Liver (tissue), 9 donors: Measurements from ENCODE around the gene ETNK1. TPM values are rescaled to one million over a fixed set of nuclear protein-coding genes. Genes with fewer than 3 reads are reported as not detected.
"Not testable (repeated sequence)": the region's sequence is repeated elsewhere in the genome, so short reads cannot be mapped to it uniquely, and the experiment has no call there.

Source experiments
- DNase-seq: peaks from one replicate; pipeline ENCODE4 v3.0.0-alpha.2; 2017; ENCODE audit warnings: low spot score
- H3K27ac ChIP-seq, 2 donors: one replicate each; pipeline ENCODE4 v1.7.0; 2013; ENCODE audit warnings: inconsistent platforms in 2 of 2, low read length in 2 of 2, control low read depth in 1 of 2, low read depth in 1 of 2, mild to moderate bottlenecking in 1 of 2
- H3K27me3 ChIP-seq, 4 donors: one replicate each; pipeline versions ENCODE4 v1.6.1 to v1.7.0; 2013; ENCODE audit warnings: low read length in 3 of 4, inconsistent platforms in 1 of 4, mild to moderate bottlenecking in 1 of 4, moderate library complexity in 1 of 4; ENCODE audit not compliant: control insufficient read depth in 4 of 4, insufficient read depth in 4 of 4
- H3K36me3 ChIP-seq, 4 donors: one replicate each; pipeline versions ENCODE4 v1.6.1 to v1.7.0; 2013; ENCODE audit warnings: low read length in 3 of 4, mild to moderate bottlenecking in 3 of 4, low read depth in 1 of 4, moderate library complexity in 1 of 4; ENCODE audit not compliant: control insufficient read depth in 4 of 4, insufficient read depth in 3 of 4
- H3K4me1 ChIP-seq, 4 donors: one replicate each; pipeline versions ENCODE4 v1.6.1 to v1.7.0; 2013; ENCODE audit warnings: low read length in 3 of 4, mild to moderate bottlenecking in 3 of 4, moderate library complexity in 1 of 4; ENCODE audit not compliant: control insufficient read depth in 4 of 4, insufficient read depth in 4 of 4
- H3K4me3 ChIP-seq, 3 donors: one replicate each; pipeline versions ENCODE4 v1.6.1 to v1.7.0; 2013; ENCODE audit warnings: low read length in 3 of 3, control low read depth in 1 of 3, low read depth in 1 of 3, mild to moderate bottlenecking in 1 of 3
- H3K9ac ChIP-seq, 2 donors: one replicate each; pipeline ENCODE4 v1.7.0; 2013; ENCODE audit warnings: low read length in 2 of 2, mild to moderate bottlenecking in 2 of 2, moderate library complexity in 2 of 2, control low read depth in 1 of 2, low read depth in 1 of 2
- H3K9me3 ChIP-seq, 4 donors: one replicate each; pipeline versions ENCODE4 v1.6.1 to v1.7.0; 2013; ENCODE audit warnings: low read length in 3 of 4; ENCODE audit not compliant: control insufficient read depth in 4 of 4
- EGR1 ChIP-seq, 2 donors: IDR thresholded peaks; 2 replicates each; pipeline ENCODE4 v1.6.1; 2016 to 2018; ENCODE audit warnings: antibody characterized with exemption in 2 of 2, low read depth in 2 of 2
- HNF4A ChIP-seq, 2 donors: conservative IDR thresholded peaks; 2 replicates each; pipeline ENCODE4 v1.6.1; 2016; ENCODE audit warnings: antibody characterized with exemption in 2 of 2, mild to moderate bottlenecking in 2 of 2
- HNF4G ChIP-seq: IDR thresholded peaks from 2 replicates; pipeline ENCODE4 v1.6.1; 2016; ENCODE audit warnings: antibody characterized with exemption
- MAX ChIP-seq: IDR thresholded peaks from 2 replicates; pipeline ENCODE4 v1.6.1; 2016; ENCODE audit warnings: antibody characterized with exemption
- NR2F2 ChIP-seq: IDR thresholded peaks from 2 replicates; pipeline ENCODE4 v1.6.1; 2016; ENCODE audit warnings: antibody characterized with exemption
- RAD21 ChIP-seq, 2 donors: IDR thresholded peaks; 2 replicates each; pipeline ENCODE4 v1.6.1; 2016; ENCODE audit warnings: antibody characterized with exemption in 2 of 2, mild to moderate bottlenecking in 2 of 2
- REST ChIP-seq: IDR thresholded peaks from 2 replicates; pipeline ENCODE4 v1.6.1; 2016; ENCODE audit warnings: antibody characterized with exemption, mild to moderate bottlenecking
- RXRA ChIP-seq, 2 donors: IDR thresholded peaks; 2 replicates each; pipeline ENCODE4 v1.6.1; 2017 to 2018; ENCODE audit warnings: antibody characterized with exemption in 2 of 2, mild to moderate bottlenecking in 1 of 2
- SP1 ChIP-seq: IDR thresholded peaks from 2 replicates; pipeline ENCODE4 v1.6.1; 2018; ENCODE audit warnings: antibody characterized with exemption, mild to moderate bottlenecking
- TAF1 ChIP-seq: conservative IDR thresholded peaks from 2 replicates; pipeline ENCODE4 v1.6.1; 2016; ENCODE audit warnings: antibody characterized with exemption, mild to moderate bottlenecking
- ZBTB33 ChIP-seq: IDR thresholded peaks from 2 replicates; pipeline ENCODE4 v1.6.1; 2016; ENCODE audit warnings: antibody characterized with exemption
- whole genome bisulfite sequencing: extraction: QIAGEN DNeasy Blood & Tissue Kit; methylation state at CpG from one replicate; pipeline ENCODE4 v1.1.7; 2013; 5-methylcytosine and 5-hydroxymethylcytosine counted together
- polyA plus RNA-seq, 2 donors: library from polyadenylated mRNA; stranded (reverse) in 1 of 2; unstranded in 1 of 2; fragments of 200-250 nt in 1 of 2; fragments of >200 nt in 1 of 2; fragmentation: Nextera tagmentation in 1 of 2; extraction: Ambion mirVana in 1 of 2; gene quantifications; one replicate each; pipeline versions ENCODE4 v1.2.1 to v1.2.3, GENCODE V29; 2013 to 2015
- total RNA-seq, 2 donors: library from RNA; depleted of rRNA; stranded (reverse); fragments of >200 nt; gene quantifications; one replicate each; pipeline ENCODE4 v1.2.3, GENCODE V29; 2014
- donor health status: healthy.
- donor health status: healthy.
- donor health status: healthy.
- donor health status: healthy.
- donor health status: healthy.

The ETNK1 gene
- total and polyA plus RNA-seq, 4 donors, result 15.6 to 51.4 (median 27.0) TPM

GRCh38 chr12:22588817-22589216 lies 36.2 kb upstream of the ETNK1 start:
- H3K4me1 ChIP-seq, result peaks cover 0 to 1% (median 0%) of the 10 kb centered on the region in 4 donors
- H3K27ac ChIP-seq, result no peak overlapping the region
- no peak for DNase-seq
- no peaks in the 10 kb centered on the region for H3K27me3 ChIP-seq
- H3K9me3 ChIP-seq, result no peaks in the 10 kb centered on the region
- no peaks in the 10 kb centered on the region for H3K36me3 ChIP-seq
- no peak overlapping the region for H3K4me3 ChIP-seq
- 64% methylated on average over 4 of the region's 4 CpGs for WGBS
- no peak for TF ChIP-seq ZBTB33
- no peak for TF ChIP-seq EGR1 (IDR thresholded peaks at IDR 0.05; ENCODE audit: low read depth in 2 of 2)
- TF ChIP-seq MAX, result no peak
- no peak for TF ChIP-seq HNF4G
- no peak for TF ChIP-seq RAD21 (IDR thresholded peaks at IDR 0.05)
- no peak for TF ChIP-seq TAF1
- no peak overlapping the region for H3K9ac ChIP-seq

GRCh38 chr12:22593864-22594263 lies 31.1 kb upstream of the ETNK1 start:
- TF ChIP-seq TAF1, result no peak
- TF ChIP-seq HNF4A (conservative IDR thresholded peaks at IDR 0.05), result no peak
- TF ChIP-seq SP1, result no peak
- TF ChIP-seq EGR1 (IDR thresholded peaks at IDR 0.05; ENCODE audit: low read depth in 2 of 2), result no peak
- TF ChIP-seq RXRA (IDR thresholded peaks at IDR 0.05), result no peak
- TF ChIP-seq NR2F2, result no peak
- no peak for TF ChIP-seq HNF4G
- TF ChIP-seq REST, result no peak
- peaks cover 0 to 3% (median 0%) of the 10 kb centered on the region in 4 donors for H3K4me1 ChIP-seq
- no peaks in the 10 kb centered on the region for H3K36me3 ChIP-seq
- no peak overlapping the region for H3K4me3 ChIP-seq
- DNase-seq, result no peak
- no peak overlapping the region for H3K9ac ChIP-seq
- no peaks in the 10 kb centered on the region for H3K9me3 ChIP-seq
- H3K27ac ChIP-seq, result no peak overlapping the region
- no peaks in the 10 kb centered on the region for H3K27me3 ChIP-seq

GRCh38 chr12:22597539-22597938 lies 27.4 kb upstream of the ETNK1 start:
- not testable (repeated sequence) for H3K27ac ChIP-seq, H3K9ac ChIP-seq, H3K4me1 ChIP-seq, DNase-seq, H3K27me3 ChIP-seq, H3K9me3 ChIP-seq, H3K36me3 ChIP-seq, H3K4me3 ChIP-seq
- 95% methylated on average over 6 of the region's 6 CpGs for WGBS
